Esophagus mucosa (tissue), 1 donor: ENCODE results near the gene AIRE. TPM values are rescaled to one million over a fixed set of nuclear protein-coding genes. Genes with fewer than 3 reads are reported as not detected.
"Not testable (repeated sequence)": the region's sequence is repeated elsewhere in the genome, so short reads cannot be mapped to it uniquely, and the experiment has no call there.

ENCODE experiments used
- ATAC-seq: fragments of 200-7000 bp; cut with Tn5 transposase; one replicate; pipeline ENCODE4 v1.9.1; 2020
- total RNA-seq: library from RNA; stranded (reverse); gene quantifications from one replicate; pipeline ENCODE4 v1.2.4, GENCODE V29; 2023
- donor health status: DM: yes; HTN: yes; CAD: no.

AIRE gene
- not detected for total RNA-seq

DNA sequence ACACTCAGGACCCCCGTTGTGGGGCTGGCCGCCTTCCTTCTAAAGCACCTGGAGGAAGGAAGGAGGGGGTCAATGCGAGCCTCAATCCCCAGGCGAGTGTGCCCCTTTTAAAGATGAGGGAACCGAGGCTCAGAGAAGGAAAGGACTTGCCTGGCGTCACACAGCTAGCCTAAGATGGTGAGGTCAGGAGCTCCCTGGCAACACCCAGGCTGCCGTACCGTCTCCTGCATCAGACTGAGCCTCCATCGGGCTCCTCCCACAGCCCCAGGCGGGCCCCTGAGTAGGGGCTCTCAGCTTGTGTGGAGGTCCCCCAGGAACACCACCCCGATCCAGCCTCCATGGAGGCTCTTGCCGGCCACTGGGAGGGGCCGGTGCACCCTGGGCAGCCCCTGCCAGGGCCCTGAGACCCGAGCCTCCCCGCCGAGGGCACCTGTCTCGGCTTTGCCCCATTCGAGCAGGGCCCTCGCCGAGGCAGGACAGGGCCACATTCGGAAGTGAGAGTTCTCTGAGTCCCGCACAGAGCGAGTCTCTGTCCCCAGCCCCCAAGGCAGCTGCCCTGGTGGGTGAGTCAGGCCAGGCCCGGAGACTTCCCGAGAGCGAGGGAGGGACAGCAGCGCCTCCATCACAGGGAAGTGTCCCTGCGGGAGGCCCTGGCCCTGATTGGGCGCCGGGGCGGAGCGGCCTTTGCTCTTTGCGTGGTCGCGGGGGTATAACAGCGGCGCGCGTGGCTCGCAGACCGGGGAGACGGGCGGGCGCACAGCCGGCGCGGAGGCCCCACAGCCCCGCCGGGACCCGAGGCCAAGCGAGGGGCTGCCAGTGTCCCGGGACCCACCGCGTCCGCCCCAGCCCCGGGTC, at the start of gene AIRE:
AIRE (plus strand) TSS at position 739 of the 855 bp plus-strand sequence. CDS start 131 bp downstream, outside the sequence.
- peak; percentile 12 for ATAC-seq

DNA sequence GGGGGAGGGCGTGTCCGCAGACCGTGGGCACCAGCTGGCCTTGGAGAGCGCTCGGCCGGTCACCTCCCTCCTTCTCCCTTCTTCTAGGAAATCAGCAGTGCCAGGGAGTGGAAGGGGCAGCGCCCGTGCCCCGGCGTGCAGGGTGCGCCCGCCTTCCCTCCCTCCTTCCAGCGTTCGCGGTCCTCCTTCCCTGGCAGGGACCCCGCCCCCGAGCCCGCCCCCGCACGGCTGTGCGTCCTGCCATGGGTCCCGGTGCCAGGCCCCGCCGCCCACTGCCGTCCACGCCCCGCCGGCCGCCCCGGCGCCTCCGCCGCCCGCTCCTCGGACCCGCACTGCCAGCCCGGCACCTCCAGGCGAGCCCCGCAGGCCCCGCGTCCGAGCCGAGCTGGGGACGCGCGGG, 45.3 kb upstream of the AIRE start:
- peak; percentile 25 for ATAC-seq

GRCh38 chr21:44240842-44241241, 44.8 kb upstream of the AIRE start, which contains the start of gene ICOSLG:
ICOSLG (minus strand) TSS chr21:44240943; CDS start chr21:44240817, 126 bp downstream.
- peak; percentile 73 for ATAC-seq

DNA sequence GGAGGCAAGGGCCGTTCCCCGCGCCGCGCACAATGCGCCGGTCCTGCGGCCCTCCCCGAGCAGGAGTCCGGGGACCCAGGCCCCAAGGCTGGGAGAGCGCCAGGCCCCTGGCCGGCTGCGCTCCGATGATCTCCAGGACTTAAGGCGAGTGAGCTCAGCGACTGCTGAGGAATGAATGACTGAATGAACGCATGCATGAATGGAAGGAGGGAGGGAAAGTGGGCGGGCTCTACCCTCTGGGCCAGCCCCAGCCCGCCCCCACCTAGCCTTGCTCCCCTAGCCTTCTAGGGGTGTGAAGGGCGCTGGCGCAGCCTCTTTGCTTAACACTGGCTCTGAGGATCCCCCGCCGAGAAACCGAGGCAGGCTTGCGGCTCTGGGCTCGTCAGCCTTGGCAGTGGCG, 44.4 kb upstream of the AIRE start:
- peak; percentile 64 for ATAC-seq

DNA sequence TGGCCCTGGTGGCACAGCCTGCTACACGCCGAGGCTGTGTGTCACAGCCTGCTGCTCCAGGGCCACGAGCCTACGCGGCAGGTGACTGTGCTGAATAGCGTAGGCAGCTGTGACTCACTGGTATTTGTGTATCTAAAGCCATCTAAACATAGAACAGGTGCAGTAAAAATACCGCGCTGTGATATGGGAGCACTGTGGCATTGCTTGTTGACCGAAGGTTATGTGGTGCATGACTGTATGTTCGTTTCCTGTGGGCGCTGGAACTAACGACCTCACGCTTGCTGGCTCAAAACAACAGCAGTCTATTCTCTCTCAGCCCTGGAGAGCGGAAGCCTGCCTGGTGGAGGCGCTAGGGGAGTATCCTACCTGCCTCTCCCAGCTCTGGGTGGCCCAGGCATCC, 41.7 kb upstream of the AIRE start:
- ATAC-seq, result peak; percentile 68

DNA sequence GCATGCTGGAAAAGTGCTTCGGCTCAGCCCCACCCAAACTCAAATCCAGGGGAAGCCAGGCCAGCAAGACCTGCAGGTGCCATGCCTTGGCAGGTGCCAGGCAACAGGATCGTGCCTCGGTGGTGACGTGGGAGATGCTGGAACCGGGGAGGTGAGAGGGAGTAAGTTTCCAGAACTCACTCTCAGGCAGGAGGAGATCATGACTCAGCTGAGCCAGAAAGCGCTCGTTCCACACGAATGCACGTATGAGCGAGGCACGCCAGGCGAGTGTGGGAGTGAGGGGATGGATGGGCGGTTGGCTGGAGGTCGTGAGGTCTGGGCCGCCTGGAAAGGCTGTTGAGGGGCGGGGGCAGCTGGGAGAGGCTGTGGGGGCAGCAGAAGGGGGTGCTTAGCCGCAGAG, 37.8 kb upstream of the AIRE start:
- peak; percentile 72 for ATAC-seq

DNA sequence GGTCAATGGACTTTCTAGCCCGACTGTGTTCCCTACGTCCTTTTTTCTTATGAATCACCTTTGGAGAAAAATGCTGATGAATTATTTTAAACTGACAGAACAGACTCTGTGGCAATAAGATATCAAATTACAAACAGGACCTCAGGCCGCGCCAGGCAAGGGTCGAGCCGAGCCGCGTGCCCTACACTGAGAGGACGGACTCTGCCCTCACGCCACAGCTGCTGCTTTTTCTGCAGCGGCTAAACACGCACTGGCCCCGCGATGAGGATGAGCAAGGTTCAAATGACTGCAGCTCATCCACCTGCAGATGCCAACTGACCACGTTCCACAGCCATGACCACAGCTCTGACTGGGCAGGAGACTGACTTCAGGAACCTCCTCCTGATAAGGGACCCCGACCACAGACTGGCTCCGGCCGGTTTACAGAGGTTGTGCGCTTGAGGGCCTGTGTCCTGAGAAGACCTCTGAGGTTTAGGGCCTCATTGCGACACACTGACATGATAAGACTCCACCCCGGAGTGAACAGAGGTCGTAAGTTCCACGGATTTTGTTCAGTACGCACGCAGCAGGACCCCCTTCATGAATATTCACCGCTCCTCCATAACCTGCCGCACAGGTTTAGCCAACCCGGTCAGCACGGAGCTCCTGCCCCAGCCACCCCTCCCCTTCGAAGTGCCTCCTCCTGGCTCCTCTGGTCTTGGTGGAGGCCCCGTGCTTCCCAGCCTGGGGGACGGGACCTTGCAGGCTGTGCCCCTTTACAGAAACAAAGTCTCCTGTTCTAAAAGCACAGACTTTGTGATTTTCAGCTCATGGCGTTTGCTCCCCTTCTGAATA, 36.3 kb upstream of the AIRE start:
- not testable (repeated sequence) for ATAC-seq

DNA sequence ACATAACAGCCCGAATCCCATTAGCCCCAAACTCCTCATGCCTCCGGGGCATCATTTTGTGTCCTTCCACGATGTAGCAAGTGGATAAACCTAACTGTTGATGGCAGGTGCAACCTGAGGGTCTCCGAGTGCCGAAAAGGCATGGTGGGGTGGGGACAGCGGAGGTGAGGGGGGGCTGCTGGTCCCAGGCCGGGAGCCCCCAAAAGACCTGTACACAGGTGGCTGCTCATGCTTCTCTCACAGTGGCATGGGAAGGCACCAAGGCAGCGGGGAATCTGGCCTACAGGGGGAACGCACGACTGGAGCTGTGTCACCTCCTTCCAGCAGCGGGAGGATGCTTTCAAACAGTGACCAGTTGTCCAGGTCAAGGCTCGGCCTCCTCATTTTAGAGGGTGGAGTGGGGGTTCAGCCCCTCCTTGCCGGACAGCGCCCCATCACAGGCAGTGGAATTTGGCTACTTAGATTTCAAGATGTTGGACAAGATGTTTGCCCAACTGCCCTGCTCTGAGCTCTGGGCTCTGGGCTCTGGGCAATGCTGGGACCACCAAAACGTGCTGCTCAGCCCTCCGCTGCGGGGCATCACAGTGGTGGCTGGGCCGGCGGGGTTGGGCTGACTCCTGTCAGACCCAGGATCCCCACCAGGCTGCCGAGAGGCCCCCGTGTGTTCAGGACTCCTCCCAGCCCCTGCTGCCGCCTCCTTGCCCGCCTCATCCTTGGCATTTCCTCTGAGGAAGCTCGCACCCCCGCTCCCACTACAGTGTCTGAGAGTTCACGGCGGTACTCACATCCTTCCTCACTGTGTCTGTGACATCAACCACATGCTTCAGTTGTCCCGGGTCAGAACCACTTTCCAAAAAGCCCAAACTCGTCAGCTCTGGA, 31.6 kb upstream of the AIRE start:
- ATAC-seq, result peak; percentile 8

DNA sequence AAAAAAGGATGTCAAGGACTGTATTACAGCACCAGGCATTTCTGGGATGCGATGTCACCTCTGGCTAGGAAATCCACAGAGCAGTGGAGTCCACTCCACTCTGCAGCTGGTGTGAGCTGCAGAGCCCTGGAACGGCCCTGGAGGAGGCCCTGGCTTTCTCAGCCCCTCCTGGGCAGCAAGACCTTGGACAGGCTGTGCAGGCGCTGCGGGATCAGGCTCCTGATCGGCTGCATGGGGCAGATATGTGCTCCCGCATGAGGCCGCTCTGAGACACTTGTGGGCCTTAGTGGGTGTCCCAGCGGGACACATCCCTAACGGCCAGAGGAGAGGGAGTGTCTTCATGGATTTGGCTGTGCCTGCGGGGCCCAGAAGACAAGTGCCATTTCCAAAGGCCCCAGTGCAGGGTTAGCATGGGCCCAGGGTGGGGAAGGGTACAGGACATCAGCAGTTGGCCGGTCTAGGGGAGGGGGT, 30.1 kb upstream of the AIRE start:
- ATAC-seq, result peak; percentile 24

- no peak for ATAC-seq
Measured at GRCh38 chr21:44258056-44258725, 27.5 kb upstream of the AIRE start.

DNA sequence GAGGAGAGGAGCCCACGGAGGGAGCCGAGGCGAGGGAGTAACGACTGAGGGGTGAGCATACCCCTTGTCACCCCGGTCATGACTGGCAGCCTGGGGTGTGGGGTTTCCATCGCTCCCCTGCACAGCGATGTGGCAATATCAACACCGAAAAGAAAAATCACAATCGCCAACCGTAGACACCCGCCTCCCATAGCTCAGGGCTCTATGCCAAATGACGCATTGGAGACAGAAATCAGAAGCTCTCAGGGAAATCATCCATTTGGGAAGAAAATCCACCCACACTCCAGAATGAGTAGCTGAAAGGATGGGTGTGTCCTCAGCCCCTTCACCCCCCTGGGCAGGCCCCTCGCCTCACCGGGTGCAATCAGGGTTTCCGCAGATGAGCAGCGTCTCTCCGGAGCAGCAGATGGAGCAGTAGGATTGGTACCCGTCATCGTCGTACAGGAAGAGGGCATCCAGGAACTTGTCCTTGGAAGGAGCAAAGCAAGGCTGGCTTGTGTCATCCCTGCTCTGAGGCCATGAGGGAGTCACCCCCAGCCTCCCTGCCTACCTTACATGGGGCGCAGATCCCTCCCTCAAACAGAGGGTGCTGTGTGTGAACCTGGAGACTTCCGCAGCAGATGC, 26.5 kb upstream of the AIRE start:
- ATAC-seq, result no peak

- ATAC-seq, result no peak
Measured at GRCh38 chr21:44260066-44260465, 25.6 kb upstream of the AIRE start.

DNA sequence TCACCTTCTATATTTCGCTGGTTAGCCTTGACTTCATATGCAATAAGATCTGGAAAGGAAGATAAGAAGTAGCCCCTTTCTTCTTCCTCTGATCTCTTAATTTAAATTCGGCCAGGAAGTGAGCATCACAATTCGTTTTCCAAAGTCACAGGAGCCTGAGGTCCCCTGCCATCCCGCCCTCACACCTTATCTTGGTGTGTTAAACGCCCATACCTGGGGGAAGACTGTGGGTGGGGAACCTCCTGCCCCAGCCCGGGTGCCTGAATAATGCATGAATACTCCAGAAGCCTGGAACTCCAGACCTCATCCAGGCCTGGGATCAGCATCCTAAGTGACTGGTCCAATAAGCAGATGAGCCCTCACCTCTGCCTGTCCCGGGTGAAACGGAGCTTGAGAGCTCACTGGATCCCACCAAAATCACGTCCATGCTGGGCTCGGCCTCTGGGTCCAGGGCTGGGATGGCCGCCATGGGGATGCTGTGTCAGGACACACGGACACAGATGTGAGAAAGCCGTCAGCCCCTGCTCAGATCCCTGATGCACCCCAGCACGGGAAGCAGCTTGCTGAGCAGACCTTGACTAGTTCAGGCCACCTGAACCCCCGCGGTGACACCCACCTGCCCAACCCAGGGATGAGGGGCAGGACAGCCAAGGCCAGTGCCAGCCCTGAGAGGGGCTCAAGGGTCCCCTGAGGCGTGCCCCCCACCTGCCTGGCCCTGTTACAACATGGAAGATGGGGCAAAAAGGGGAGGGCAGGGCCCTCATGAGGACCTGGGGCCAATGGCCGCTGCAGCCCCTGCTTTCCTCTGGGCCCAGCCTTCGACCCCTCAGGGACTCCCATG, 24.7 kb upstream of the AIRE start:
- ATAC-seq, result no peak

GRCh38 chr21:44261675-44262295, 23.9 kb upstream of the AIRE start, which contains the start of gene DNMT3L:
DNMT3L (minus strand) TSS chr21:44261897; CDS start chr21:44261259, 638 bp downstream.
- no peak for ATAC-seq

GRCh38 chr21:44262338-44263056, 23.2 kb upstream of the AIRE start:
- ATAC-seq, result no peak

GRCh38 chr21:44263221-44263760, 22.4 kb upstream of the AIRE start:
- ATAC-seq, result no peak

DNA sequence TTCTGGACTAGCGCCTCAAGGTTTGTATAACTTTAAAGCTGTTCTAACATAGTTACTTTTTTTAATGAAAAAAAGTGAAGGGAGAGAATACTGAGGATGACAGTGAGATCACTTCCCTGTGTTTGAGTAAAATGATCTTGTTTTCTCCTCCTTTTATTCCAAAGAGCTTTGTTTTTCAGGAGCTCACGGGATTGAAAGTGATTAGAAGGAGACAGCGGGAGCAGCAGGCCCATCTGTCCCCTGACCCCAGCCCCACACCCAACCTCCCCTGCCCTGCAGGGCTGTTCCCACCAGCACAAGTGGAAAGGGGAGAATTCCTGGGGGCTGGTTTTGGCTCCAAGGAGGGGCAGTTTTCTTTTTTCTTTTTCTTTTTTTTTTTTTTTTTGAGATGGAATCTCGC, 21.9 kb upstream of the AIRE start:
- no peak for ATAC-seq

DNA sequence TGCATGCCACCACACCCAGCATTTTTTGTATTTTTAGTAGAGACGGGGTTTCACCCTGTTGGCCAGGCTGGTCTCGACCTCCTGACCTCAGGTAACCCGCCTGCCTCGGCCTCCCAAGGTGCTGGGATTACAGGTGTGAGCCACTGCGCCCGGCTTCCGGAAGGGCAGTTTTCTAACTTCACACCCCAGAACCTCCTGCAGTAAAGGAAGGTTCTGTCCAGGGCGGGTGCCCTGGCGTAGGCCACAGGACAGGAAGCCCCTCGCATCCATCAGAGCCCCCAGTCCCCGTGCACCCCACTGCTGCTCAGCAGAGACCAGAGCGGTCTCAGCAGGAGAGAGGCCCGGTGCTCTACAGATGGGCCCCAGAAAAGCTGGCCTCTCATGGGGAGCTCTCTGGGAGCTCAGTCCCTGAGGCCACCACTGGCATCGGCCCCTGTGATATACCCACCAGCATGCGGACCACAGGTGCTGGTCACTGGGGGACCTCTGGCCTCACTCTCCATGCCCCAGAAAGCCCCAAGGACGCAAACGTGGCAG, 19.9 kb upstream of the AIRE start:
- no peak for ATAC-seq
